ENCODE measurements around the gene RAB31. TPM values are rescaled to one million over a fixed set of nuclear protein-coding genes. Genes with fewer than 3 reads are reported as not detected.

Gene RAB31
- total and polyA plus RNA-seq, 3 donors from 2014 or later = 75.9 to 110 (median 81.5) TPM

GRCh38 chr18:9878095-9878494 is 170.0 kb downstream of the RAB31 start:
- 87 to 97% methylated on average over 1 of the region's 1 CpG for WGBS, 2 donors
- Histone ChIP-seq H3K4me1 (peaks cover 24% of the 10 kb centered on the region), H3K4me3 (no peak overlapping the region), H3K9me3 (no peaks in the 10 kb centered on the region), H3K27ac (peak overlapping the region in 1 of 2 donors; percentile 92), H3K27me3 (no peaks in the 10 kb centered on the region), H3K36me3 (ENCODE audit: low read depth, missing control alignments) (no peaks in the 10 kb centered on the region)
- DNase-seq = no peak
- intact Hi-C loops (cut with DNase I; ENCODE audit: low total_unique reads) = no loop called here
- no peak for TF ChIP-seq POLR2A (IDR thresholded peaks at IDR 0.05)
- TF ChIP-seq, protein P1, sequence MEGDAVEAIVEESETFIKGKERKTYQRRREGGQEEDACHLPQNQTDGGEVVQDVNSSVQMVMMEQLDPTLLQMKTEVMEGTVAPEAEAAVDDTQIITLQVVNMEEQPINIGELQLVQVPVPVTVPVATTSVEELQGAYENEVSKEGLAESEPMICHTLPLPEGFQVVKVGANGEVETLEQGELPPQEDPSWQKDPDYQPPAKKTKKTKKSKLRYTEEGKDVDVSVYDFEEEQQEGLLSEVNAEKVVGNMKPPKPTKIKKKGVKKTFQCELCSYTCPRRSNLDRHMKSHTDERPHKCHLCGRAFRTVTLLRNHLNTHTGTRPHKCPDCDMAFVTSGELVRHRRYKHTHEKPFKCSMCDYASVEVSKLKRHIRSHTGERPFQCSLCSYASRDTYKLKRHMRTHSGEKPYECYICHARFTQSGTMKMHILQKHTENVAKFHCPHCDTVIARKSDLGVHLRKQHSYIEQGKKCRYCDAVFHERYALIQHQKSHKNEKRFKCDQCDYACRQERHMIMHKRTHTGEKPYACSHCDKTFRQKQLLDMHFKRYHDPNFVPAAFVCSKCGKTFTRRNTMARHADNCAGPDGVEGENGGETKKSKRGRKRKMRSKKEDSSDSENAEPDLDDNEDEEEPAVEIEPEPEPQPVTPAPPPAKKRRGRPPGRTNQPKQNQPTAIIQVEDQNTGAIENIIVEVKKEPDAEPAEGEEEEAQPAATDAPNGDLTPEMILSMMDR (IDR thresholded peaks at IDR 0.05) = no peak

GRCh38 chr18:9878783-9879242 is 170.7 kb downstream of the RAB31 start:
- Histone ChIP-seq H3K36me3 (ENCODE audit: low read depth, missing control alignments) (no peaks in the 10 kb centered on the region), H3K9me3 (no peaks in the 10 kb centered on the region), H3K27me3 (no peaks in the 10 kb centered on the region), H3K4me3 (no peak overlapping the region), H3K27ac (peak overlapping the region in 1 of 2 donors; percentile 83), H3K4me1 (peaks cover 24% of the 10 kb centered on the region)
- WGBS, 2 donors = 93 to 95% methylated on average over 6 of the region's 6 CpGs
- DNase-seq = no peak
- TF ChIP-seq, protein P1 (IDR thresholded peaks at IDR 0.05) = no peak
- TF ChIP-seq POLR2A (IDR thresholded peaks at IDR 0.05) = no peak
- intact Hi-C loops (cut with DNase I; ENCODE audit: low total_unique reads) = no loop called here

DNA sequence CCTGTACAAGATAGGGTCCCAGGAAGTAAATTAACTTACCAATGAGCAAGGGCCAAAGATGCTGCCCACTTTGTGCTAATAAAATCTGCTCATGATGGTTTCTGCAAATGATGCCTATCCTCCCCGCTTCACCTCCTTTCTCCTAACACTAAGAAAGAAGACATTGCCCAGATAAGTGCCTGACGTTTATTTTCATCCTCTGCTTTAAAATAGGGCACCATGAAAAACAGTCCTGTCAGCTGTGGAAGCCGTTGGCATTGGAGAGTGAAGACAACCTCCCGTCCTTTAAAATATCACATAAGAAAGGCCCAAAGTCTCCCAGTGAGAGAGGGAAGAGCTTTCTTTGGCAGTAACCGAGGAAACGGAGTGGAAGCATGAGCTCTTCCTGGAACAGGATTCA is 176.0 kb downstream of the RAB31 start:
- Histone ChIP-seq H3K27ac (no peak overlapping the region), H3K9me3 (no peaks in the 10 kb centered on the region), H3K36me3 (ENCODE audit: low read depth, missing control alignments) (no peaks in the 10 kb centered on the region), H3K4me3 (no peak overlapping the region), H3K4me1 (peaks cover 6% of the 10 kb centered on the region), H3K27me3 (no peaks in the 10 kb centered on the region)
- 85 to 95% methylated on average over 6 of the region's 6 CpGs for WGBS, 2 donors
- TF ChIP-seq POLR2A (IDR thresholded peaks at IDR 0.05) = no peak
- TF ChIP-seq, protein P1 (IDR thresholded peaks at IDR 0.05) = no peak
- intact Hi-C loops (cut with DNase I; ENCODE audit: low total_unique reads) = no loop called here
- DNase-seq = no peak

- Histone ChIP-seq H3K4me3 (no peak overlapping the region), H3K36me3 (ENCODE audit: low read depth, missing control alignments) (no peaks in the 10 kb centered on the region), H3K27me3 (no peaks in the 10 kb centered on the region), H3K27ac (no peak overlapping the region), H3K9me3 (no peaks in the 10 kb centered on the region), H3K4me1 (peaks cover 6% of the 10 kb centered on the region)
- intact Hi-C loops (cut with DNase I; ENCODE audit: low total_unique reads) = no loop called here
- TF ChIP-seq POLR2A (IDR thresholded peaks at IDR 0.05) = no peak
- TF ChIP-seq, protein P1 (IDR thresholded peaks at IDR 0.05) = no peak
- DNase-seq = no peak
- WGBS, 2 donors = 86% methylated on average over 12 of the region's 12 CpGs
Observed at GRCh38 chr18:9884532-9885140, 176.5 kb downstream of the RAB31 start.

Data from testis (tissue), 3 donors.